ENCODE measurements around the gene UBA1. TPM values are rescaled to one million over a fixed set of nuclear protein-coding genes. Genes with fewer than 3 reads are reported as not detected.
A peak's percentile ranks its signal among the peaks of the same experiment; 100 is the strongest.

UBA1 gene
- total and polyA plus RNA-seq, 10 donors: 57.7 to 207 (median 191) TPM

DNA sequence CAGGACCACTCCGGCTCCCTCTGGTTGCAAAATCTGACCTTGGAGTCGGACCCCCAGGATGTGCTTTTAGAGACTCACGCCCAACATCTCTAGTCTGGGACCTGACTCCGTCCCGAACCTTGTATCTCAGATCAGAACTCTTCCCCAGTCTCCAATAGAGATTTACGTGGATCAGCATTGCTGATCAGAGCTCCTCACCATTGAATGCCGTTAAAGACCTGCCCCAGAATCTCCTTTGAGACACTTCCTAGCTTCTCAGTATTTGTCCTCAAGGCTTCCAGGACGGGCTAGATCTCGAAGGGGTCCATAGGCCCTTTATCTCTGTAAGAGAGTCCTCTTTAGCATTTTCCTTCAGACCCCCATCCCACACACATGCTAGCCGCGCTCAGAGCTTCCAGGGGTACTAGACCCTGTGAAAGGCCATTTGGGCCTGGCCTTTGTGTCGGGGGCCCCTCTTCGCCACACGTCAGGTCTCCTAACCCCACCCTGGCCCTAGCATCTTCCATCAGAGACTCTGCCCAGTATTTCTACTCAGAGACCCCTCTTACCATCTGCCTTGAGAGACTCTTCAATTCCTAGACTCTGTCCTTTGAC is 662 bp downstream of the UBA1 start:
- intact Hi-C loops (cut with DNase I; ENCODE audit: low total_unique reads): loop anchor here (5.0 to 10.0 kb wide), 2 partner anchors 188 to 331 kb away; no protein-coding TSS in a partner anchor
- no peak for TF ChIP-seq POLR2A (IDR thresholded peaks at IDR 0.05)
- peaks cover 29 to 84% (median 63%) of the 10 kb centered on the region in 6 donors for H3K4me1 ChIP-seq
- H3K27me3 ChIP-seq (replicated peaks in 1 of 7): peaks cover 0 to 13% (median 0%) of the 10 kb centered on the region in 7 donors
- H3K4me3 ChIP-seq: peak overlapping the region; percentile 49 to 94 (median 64)
- H3K36me3 ChIP-seq: peaks cover 0 to 27% (median 16%) of the 10 kb centered on the region in 6 donors
- no peaks in the 10 kb centered on the region for H3K9me3 ChIP-seq
- 9 to 20% (median 17%) methylated on average over 12 to 14 of the region's 14 CpGs for WGBS, 5 donors
- H3K27ac ChIP-seq: peak overlapping the region; percentile 90 to 98 (median 95)
- no peak for DNase-seq

DNA sequence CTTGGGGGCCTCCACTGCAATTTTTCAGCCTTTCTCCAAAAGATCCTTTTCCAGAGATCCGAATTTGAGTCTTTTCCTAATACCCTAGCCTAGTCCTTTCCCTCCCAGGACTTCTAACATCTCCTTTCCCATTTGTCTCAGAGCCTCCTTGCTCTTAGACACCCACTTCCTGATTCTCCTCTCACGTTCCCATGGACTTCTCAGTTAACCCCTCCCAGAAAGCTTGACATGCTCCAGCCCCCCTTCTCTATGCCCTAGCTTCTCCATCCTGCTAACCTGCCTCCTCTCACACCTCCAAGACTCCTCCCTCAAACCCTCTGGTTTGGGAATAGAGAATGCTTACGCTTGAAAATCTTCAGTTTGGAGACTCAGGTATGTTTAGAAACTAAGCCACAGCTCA is 2.5 kb downstream of the UBA1 start:
- Histone ChIP-seq H3K27me3 (replicated peaks in 1 of 7) (peaks cover 0 to 6% (median 0%) of the 10 kb centered on the region in 7 donors), H3K27ac (peak overlapping the region in 3 of 8 donors; percentile 23 to 97 (median 50)), H3K4me1 (peaks cover 29 to 74% (median 63%) of the 10 kb centered on the region in 6 donors), H3K9me3 (no peaks in the 10 kb centered on the region), H3K4me3 (peak overlapping the region in 2 of 8 donors; percentile 1 to 94), H3K36me3 (peaks cover 0 to 45% (median 34%) of the 10 kb centered on the region in 6 donors)
- DNase-seq: no peak
- intact Hi-C loops (cut with DNase I; ENCODE audit: low total_unique reads): loop anchor here (10.0 kb wide), 1 partner anchor 329 kb away; no protein-coding TSS in a partner anchor
- no peak for TF ChIP-seq POLR2A (IDR thresholded peaks at IDR 0.05)
- TF ChIP-seq, protein P1, sequence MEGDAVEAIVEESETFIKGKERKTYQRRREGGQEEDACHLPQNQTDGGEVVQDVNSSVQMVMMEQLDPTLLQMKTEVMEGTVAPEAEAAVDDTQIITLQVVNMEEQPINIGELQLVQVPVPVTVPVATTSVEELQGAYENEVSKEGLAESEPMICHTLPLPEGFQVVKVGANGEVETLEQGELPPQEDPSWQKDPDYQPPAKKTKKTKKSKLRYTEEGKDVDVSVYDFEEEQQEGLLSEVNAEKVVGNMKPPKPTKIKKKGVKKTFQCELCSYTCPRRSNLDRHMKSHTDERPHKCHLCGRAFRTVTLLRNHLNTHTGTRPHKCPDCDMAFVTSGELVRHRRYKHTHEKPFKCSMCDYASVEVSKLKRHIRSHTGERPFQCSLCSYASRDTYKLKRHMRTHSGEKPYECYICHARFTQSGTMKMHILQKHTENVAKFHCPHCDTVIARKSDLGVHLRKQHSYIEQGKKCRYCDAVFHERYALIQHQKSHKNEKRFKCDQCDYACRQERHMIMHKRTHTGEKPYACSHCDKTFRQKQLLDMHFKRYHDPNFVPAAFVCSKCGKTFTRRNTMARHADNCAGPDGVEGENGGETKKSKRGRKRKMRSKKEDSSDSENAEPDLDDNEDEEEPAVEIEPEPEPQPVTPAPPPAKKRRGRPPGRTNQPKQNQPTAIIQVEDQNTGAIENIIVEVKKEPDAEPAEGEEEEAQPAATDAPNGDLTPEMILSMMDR (IDR thresholded peaks at IDR 0.05 in 8 of 11, conservative IDR thresholded peaks at IDR 0.05 in 3 of 11): no peak
- TF ChIP-seq POLR2AphosphoS5 (IDR thresholded peaks at IDR 0.05): no peak
- WGBS, 5 donors: 51 to 68% (median 66%) methylated on average over 3 of the region's 3 CpGs

DNA sequence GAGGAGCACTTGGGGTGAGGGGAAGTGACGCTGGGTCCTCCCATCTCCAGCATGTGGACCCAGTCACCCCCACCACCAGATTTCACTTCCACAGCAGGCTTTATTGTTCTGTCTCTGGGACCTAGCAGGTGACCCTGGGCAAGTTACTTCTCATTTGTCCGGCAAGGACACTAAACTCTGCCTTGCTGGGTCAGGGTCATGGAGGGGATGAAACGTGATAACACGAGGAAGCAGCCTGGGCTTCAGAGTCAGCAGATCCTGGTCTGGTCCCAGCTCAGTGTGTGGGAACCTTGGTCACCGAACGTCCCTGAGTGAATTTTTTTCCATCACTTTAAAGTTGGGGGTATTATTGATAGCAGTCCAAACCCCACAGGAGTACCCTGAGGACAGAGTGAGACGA is 3.9 kb downstream of the UBA1 start:
- 51 to 74% (median 66%) methylated on average over 4 to 7 of the region's 7 CpGs; no CpG with 5 or more reads in 1 of the 5 donors for WGBS, 5 donors
- intact Hi-C loops (cut with DNase I; ENCODE audit: low total_unique reads): loop anchor here (10.0 kb wide), 1 partner anchor 327 kb away; no protein-coding TSS in a partner anchor
- Histone ChIP-seq H3K4me1 (peaks cover 29 to 61% (median 51%) of the 10 kb centered on the region in 6 donors), H3K27ac (peak overlapping the region in 5 of 8 donors; percentile 18 to 97 (median 31)), H3K9me3 (no peaks in the 10 kb centered on the region), H3K4me3 (peak overlapping the region in 1 of 8 donors; percentile 2), H3K27me3 (replicated peaks in 1 of 7) (no peaks in the 10 kb centered on the region), H3K36me3 (peaks cover under 1 to 59% (median 48%) of the 10 kb centered on the region in 6 donors)
- TF ChIP-seq POLR2AphosphoS5 (IDR thresholded peaks at IDR 0.05): peak in 1 of 3 donors; percentile 37
- TF ChIP-seq, protein P1 (IDR thresholded peaks at IDR 0.05 in 8 of 11, conservative IDR thresholded peaks at IDR 0.05 in 3 of 11): no peak
- no peak for DNase-seq

DNA sequence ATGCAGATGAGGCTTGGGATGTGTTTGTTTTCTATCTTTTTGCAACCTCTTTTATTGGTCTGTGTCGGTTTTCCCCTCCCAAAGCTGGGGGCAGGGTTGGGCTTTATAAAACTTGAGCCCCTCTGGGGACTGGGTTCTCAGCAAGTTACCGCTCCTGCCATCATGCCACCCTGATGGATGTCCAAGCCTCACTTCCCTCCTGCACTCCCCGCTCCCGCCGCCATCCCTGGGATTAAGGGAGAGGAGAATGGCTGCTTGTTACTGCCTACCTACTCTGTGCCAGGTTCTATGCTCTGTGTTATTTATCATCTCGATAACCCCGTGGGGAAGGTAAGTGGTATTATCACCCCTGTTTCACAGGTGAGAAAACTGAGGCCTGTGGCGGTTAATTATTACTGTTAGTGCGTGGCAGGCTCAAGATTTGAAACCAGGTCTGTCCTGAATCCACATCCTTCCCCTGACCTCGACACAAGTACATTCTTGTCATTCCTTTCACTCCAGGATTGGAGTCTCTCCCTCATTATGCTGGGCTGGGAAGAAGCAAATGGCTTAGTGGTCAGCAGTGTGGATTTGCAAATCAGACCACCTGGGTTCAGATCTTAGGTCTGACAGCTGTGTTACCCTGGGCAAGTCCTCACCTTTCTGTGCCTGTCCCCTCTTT is 4.5 kb downstream of the UBA1 start:
- Histone ChIP-seq H3K9me3 (no peaks in the 10 kb centered on the region), H3K27ac (peak overlapping the region in 5 of 8 donors; percentile 18 to 97 (median 31)), H3K27me3 (replicated peaks in 1 of 7) (no peaks in the 10 kb centered on the region), H3K36me3 (peaks cover 6 to 66% (median 54%) of the 10 kb centered on the region in 6 donors), H3K4me1 (peaks cover 29 to 55% (median 46%) of the 10 kb centered on the region in 6 donors), H3K4me3 (peak overlapping the region in 1 of 8 donors; percentile 2)
- no peak for TF ChIP-seq POLR2A (IDR thresholded peaks at IDR 0.05)
- TF ChIP-seq POLR2AphosphoS5 (IDR thresholded peaks at IDR 0.05): no peak
- TF ChIP-seq, protein P1 (IDR thresholded peaks at IDR 0.05 in 8 of 11, conservative IDR thresholded peaks at IDR 0.05 in 3 of 11): no peak
- DNase-seq: no peak
- intact Hi-C loops (cut with DNase I; ENCODE audit: low total_unique reads): loop anchor here (10.0 kb wide), 1 partner anchor 327 kb away; no protein-coding TSS in a partner anchor
- 73 to 86% (median 76%) methylated on average over 6 to 10 of the region's 10 CpGs for WGBS, 5 donors

Data from spleen (tissue), 11 donors.